GM12872 (cell line): ENCODE results near the gene PTGFR.

Experiments used
- CTCF ChIP-seq: IDR thresholded peaks from 3 replicates; pipeline ENCODE4 v1.5.1; 2011; ENCODE audit warnings: low read depth, mild to moderate bottlenecking, low read length, moderate library complexity; ENCODE audit not compliant: insufficient read depth

PTGFR gene

DNA sequence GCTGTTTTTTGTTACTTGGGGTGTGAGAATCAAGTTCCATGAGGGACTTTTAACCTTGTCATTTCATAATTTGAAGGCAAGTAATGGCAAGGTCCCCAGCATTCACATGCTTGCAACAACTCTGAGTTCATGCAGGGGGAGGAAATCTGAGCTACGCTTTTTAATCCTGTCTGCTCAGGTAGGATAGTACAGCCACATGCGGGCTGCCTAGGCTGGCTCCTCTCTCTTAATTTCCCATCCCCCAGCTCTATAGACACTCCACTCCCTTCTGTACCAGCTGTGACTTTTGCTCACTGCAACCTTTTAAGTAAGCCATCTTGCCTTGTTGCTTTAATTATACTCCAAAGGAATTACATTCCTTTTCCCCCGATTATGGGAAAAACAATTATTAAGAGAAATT is 30.1 kb downstream of the PTGFR start:
- no peak for TF ChIP-seq CTCF

GRCh38 chr1:78522136-78522535 is 31.4 kb downstream of the PTGFR start:
- TF ChIP-seq CTCF = no peak

DNA sequence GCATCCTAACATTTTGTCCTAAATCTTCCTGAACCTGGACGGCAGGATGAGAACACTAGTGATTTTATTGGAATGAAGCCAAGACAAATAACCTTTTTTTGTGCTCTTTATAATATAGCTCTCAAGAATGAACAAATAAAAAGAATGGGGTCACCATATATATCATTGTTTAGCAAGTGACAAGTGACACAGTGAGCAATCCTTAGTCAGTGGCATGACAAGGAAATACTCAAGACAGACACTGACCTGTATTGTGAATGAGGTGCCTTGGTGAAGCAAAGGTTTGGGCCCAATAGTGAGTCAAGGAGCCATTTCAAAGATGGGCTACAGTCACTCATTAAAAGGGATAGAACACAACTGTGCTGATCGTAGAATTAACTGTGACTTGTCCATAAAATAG is 35.7 kb downstream of the PTGFR start:
- no peak for TF ChIP-seq CTCF

GRCh38 chr1:78527706-78528105 is 36.9 kb downstream of the PTGFR start:
- TF ChIP-seq CTCF = no peak

DNA sequence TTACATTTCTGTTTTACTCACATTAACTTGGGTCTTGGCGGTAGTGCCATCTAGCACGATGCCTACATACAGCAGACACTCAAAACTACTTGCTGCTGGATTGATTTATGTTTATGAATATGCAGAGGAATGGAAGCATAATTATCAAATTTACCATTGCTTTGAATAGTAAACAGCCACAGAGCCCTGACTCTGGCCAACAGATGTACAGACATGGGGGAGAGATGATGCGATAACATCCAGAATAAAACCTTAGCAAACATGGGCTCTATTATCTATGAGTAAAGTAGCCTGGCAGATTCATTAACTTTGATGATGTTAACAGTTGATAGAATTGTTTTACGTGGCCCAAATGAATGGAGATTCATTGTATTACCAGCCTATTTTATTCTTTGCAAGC is 42.8 kb downstream of the PTGFR start:
- no peak for TF ChIP-seq CTCF

DNA sequence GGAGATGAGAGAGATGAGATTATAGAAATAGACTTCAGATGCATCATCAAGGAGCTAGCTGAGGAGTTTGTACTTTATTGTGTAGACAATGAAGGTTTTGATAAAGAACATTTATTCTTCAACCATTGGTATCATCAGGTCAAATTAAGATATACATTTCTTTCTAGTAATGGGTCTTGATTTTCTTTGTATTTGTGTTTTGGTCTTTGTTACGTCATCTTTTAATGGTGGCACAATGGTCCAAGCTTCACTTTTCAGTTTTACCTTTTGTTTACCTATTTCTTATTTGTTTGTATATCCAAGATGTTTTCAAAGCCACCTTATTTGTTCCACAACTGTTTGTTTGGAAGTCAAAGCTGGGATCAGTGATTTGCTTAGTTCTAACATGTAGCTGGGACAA is 44.5 kb downstream of the PTGFR start:
- TF ChIP-seq CTCF = no peak

GRCh38 chr1:78536427-78536826 is 45.7 kb downstream of the PTGFR start:
- TF ChIP-seq CTCF = no peak

- no peak for TF ChIP-seq CTCF
Observed at GRCh38 chr1:78540048-78540447, 49.3 kb downstream of the PTGFR start.
